GM23338 (cell line): Measurements from ENCODE around the gene HP.

Experiments used
- EZH2 ChIP-seq: fragments of 200-600 bp; sonication (generic); IDR thresholded peaks from one replicate; pipeline ENCODE4 v1.8.0; 2017; ENCODE audit warnings: antibody characterized with exemption, mild to moderate bottlenecking, low read depth; ENCODE audit not compliant: unreplicated experiment
- EZH2phosphoT487 ChIP-seq: fragments of 200-600 bp; sonication (generic); IDR thresholded peaks from one replicate; pipeline ENCODE4 v1.8.1; 2018; ENCODE audit warnings: antibody characterized with exemption; ENCODE audit not compliant: unreplicated experiment
- POLR2AphosphoS5 ChIP-seq: IDR thresholded peaks from 2 replicates; pipeline ENCODE4 v1.6.1; 2016; ENCODE audit warnings: antibody characterized with exemption, low read depth
- ZNF331 ChIP-seq: fragments of 250-450 bp; sonication (Bioruptor Pico); IDR thresholded peaks from 2 replicates; pipeline ENCODE4 v1.5.0; 2020; ENCODE audit warnings: low read depth, mild to moderate bottlenecking, moderate library complexity
- TF ChIP-seq, protein P1 (sequence below), 2 experiments: fragments of 200-600 bp in 1 of 2; sonication (generic) in 1 of 2; conservative IDR thresholded peaks; 2 replicates each; pipeline versions ENCODE4 v1.5.1 to v1.6.1; 2016 to 2017; ENCODE audit warnings: antibody characterized with exemption in 2 of 2, low read depth in 2 of 2, mild to moderate bottlenecking in 2 of 2, moderate library complexity in 1 of 2
- TF ChIP-seq, protein P2 (sequence below): IDR thresholded peaks from 2 replicates; pipeline ENCODE4 v1.6.1; 2016; ENCODE audit warnings: antibody characterized with exemption

DNA sequence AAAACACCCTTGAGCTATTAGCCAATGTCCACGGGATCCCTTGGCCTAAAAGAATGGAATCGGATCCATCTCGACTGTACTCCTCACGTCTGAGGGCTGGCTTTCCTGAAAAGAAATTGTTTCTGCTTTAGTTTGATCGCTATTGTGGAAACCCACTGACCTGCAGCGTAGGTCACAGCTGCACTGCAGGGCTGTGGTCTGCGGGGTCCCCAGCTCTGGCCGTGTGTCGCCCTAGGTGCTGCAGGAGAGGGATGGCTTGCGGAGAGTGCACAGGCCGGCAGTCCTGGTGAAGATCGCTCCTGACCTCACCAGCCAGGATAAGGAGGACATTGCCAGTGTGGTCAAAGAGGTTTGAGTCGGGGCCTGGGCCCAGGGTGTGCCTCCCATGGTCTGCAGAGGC is 32.2 kb upstream of the HP start:
- TF ChIP-seq, protein P1, sequence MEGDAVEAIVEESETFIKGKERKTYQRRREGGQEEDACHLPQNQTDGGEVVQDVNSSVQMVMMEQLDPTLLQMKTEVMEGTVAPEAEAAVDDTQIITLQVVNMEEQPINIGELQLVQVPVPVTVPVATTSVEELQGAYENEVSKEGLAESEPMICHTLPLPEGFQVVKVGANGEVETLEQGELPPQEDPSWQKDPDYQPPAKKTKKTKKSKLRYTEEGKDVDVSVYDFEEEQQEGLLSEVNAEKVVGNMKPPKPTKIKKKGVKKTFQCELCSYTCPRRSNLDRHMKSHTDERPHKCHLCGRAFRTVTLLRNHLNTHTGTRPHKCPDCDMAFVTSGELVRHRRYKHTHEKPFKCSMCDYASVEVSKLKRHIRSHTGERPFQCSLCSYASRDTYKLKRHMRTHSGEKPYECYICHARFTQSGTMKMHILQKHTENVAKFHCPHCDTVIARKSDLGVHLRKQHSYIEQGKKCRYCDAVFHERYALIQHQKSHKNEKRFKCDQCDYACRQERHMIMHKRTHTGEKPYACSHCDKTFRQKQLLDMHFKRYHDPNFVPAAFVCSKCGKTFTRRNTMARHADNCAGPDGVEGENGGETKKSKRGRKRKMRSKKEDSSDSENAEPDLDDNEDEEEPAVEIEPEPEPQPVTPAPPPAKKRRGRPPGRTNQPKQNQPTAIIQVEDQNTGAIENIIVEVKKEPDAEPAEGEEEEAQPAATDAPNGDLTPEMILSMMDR (conservative IDR thresholded peaks at IDR 0.05; ENCODE audit: low read depth in 2 of 2): no peak
- no peak for TF ChIP-seq EZH2
- no peak for TF ChIP-seq POLR2AphosphoS5
- no peak for TF ChIP-seq ZNF331 (CRISPR knock-in tag)
- TF ChIP-seq, protein P2, sequence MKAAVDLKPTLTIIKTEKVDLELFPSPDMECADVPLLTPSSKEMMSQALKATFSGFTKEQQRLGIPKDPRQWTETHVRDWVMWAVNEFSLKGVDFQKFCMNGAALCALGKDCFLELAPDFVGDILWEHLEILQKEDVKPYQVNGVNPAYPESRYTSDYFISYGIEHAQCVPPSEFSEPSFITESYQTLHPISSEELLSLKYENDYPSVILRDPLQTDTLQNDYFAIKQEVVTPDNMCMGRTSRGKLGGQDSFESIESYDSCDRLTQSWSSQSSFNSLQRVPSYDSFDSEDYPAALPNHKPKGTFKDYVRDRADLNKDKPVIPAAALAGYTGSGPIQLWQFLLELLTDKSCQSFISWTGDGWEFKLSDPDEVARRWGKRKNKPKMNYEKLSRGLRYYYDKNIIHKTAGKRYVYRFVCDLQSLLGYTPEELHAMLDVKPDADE: no peak
- TF ChIP-seq EZH2phosphoT487: no peak
